Activated CD8-positive, alpha-beta T cell treated with anti-CD3 and anti-CD28 coated beads, Interleukin-2, amount 10 ng/mL, durations not matched to agents 7 days and 5 days (primary cell): ENCODE data around the gene GNA12. TPM values are rescaled to one million over a fixed set of nuclear protein-coding genes. Genes with fewer than 3 reads are reported as not detected.

ENCODE experiments used
- ATAC-seq: fragments of 150-1000 bp; cut with Tn5 transposase; one replicate; pipeline ENCODE4 v1.10.0; 2021; ENCODE audit warnings: moderate library complexity
- CTCF ChIA-PET: fragments of 350-600 bp; sonication (Branson Sonifier 250); formaldehyde crosslinking; loops from one replicate; lab custom pipeline; 2021; ENCODE audit warnings: antibody characterized with exemption; lab: Charles Lee
- POLR2A ChIA-PET: fragments of 350-600 bp; sonication (Branson Sonifier 250); formaldehyde crosslinking; loops from one replicate; lab custom pipeline; 2021; ENCODE audit warnings: antibody characterized with exemption; lab: Charles Lee
- DNase-seq: peaks from one replicate; pipeline ENCODE4 v3.0.0-alpha.2; 2020
- H3K27ac Mint-ChIP-seq: one replicate; pipeline ENCODE4 v1.8.0; 2021; ENCODE audit warnings: mild to moderate bottlenecking, mixed read lengths
- H3K27me3 Mint-ChIP-seq: one replicate; pipeline ENCODE4 v1.8.0; 2021; ENCODE audit warnings: low read depth, mixed read lengths
- H3K36me3 Mint-ChIP-seq: one replicate; pipeline ENCODE4 v1.8.0; 2021; ENCODE audit warnings: low read depth, mixed read lengths
- H3K4me1 Mint-ChIP-seq: one replicate; pipeline ENCODE4 v1.8.0; 2021; ENCODE audit warnings: low read depth, mixed read lengths
- H3K4me3 Mint-ChIP-seq: one replicate; pipeline ENCODE4 v1.8.0; 2021; ENCODE audit warnings: mild to moderate bottlenecking, mixed read lengths
- H3K9me3 Mint-ChIP-seq: one replicate; pipeline ENCODE4 v1.8.0; 2022; ENCODE audit warnings: mixed read lengths; ENCODE audit not compliant: insufficient read depth
- total RNA-seq, 2 experiments: library from RNA; stranded (reverse); gene quantifications; one replicate each; pipeline ENCODE4 v1.2.3, GENCODE V29; 2021

GNA12 gene
- total RNA-seq, 2 experiments from 2014 or later: 17.9 to 18.1 TPM

DNA sequence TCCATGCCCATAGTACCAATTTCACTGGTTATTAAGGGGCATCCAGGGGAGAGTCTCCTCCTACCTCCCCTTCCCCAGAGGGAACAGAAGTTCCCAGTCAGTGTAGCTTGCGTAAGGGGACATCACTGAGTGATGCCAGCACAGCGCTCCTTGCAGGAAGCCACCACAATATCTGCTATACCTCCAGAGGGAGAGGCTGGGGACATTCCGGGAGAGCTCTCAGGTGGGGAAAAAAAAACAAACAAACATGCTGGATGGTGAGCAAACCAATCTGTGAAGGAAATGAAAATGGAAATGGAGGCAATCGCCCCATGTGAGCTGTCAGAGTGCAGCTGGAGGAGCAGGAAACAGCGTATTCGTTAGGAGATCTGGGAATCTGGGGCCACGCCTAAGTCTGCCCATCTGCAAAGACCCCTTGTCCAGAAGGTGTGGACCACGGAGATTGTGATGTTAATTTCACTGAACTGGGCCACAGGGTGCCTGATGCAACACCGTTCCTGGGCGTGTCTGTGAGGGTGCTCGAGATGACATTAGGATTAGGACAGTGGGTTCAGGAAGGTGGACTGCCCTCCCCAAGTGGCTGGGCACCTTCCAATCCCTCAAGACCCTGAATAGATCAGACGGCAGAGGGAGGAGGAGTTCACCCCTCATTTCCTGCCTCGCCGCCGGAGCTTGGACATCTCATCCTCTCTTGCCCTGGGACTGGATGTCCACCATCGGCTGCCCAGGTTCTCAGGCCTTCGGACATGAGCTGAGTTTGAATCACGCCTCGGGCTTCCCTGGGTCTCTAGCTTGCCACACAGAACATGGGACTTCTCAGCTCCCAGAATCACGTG lies 30.5 kb downstream of the GNA12 start:
- POLR2A ChIA-PET: no interaction called here
- Mint-ChIP-seq H3K27ac (no peak overlapping the region), H3K9me3 (no peaks in the 10 kb centered on the region), H3K4me1 (no peaks in the 10 kb centered on the region), H3K36me3 (no peaks in the 10 kb centered on the region), H3K27me3 (no peaks in the 10 kb centered on the region), H3K4me3 (no peak overlapping the region)
- CTCF ChIA-PET: interaction anchor here (1.0 kb wide), 1 partner anchor 8 kb away, joined by 3 read pairs; no protein-coding TSS in a partner anchor
- no peak for ATAC-seq
- DNase-seq: no peak

DNA sequence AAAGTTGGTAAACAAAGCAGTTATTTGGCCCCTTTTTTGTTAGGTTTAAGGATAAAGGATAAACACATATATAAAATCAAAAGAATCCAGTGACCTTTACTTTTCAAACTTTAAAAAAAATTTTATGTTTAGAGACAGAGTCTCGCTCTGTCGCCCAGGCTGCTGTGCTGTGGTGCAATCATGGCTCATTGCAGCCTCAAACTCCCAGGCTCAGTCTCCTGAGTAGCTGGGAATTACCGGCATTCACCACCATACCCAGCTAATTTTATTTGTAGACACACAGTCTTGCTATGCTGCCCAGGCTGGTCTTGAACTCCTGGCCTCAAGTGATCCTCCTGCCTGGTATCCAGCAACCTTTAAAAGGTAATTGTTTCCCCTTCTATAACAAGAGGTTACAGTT lies 31.3 kb downstream of the GNA12 start:
- no peak overlapping the region for H3K4me3 Mint-ChIP-seq
- CTCF ChIA-PET: interaction anchor here (1.0 kb wide), 1 partner anchor 9 kb away, joined by 3 read pairs; no protein-coding TSS in a partner anchor

DNA sequence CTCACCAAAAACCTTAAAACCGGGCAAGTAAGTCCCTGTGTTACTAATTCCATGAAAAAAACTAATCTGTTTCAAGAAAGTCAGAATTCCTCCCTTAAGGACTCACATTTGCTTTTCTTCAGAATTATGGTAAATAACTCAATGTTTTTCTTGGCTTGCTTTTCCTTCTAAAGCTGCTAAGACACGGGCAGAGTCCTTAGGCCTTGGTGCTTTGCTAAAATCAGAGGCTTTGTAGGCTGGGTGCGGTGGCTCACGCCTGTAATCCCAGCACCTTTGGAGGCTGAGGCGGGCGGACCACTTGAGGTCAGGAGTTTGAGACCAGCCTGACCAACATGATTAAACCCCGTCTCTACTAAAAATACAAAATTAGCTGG lies 32.0 kb downstream of the GNA12 start:
- POLR2A ChIA-PET: no interaction called here
- ATAC-seq: no peak
- Mint-ChIP-seq H3K4me1 (no peaks in the 10 kb centered on the region), H3K36me3 (no peaks in the 10 kb centered on the region), H3K9me3 (no peaks in the 10 kb centered on the region), H3K4me3 (no peak overlapping the region), H3K27ac (no peak overlapping the region), H3K27me3 (no peaks in the 10 kb centered on the region)
- no peak for DNase-seq
- CTCF ChIA-PET: no interaction called here

More for the DNA sequence above, 31.3 kb downstream of the GNA12 start:
- H3K36me3 Mint-ChIP-seq: no peaks in the 10 kb centered on the region
- H3K27ac Mint-ChIP-seq: no peak overlapping the region
- H3K4me1 Mint-ChIP-seq: no peaks in the 10 kb centered on the region
- no peaks in the 10 kb centered on the region for H3K27me3 Mint-ChIP-seq
- DNase-seq: no peak
- POLR2A ChIA-PET: no interaction called here
- ATAC-seq: no peak
- H3K9me3 Mint-ChIP-seq: no peaks in the 10 kb centered on the region

DNA sequence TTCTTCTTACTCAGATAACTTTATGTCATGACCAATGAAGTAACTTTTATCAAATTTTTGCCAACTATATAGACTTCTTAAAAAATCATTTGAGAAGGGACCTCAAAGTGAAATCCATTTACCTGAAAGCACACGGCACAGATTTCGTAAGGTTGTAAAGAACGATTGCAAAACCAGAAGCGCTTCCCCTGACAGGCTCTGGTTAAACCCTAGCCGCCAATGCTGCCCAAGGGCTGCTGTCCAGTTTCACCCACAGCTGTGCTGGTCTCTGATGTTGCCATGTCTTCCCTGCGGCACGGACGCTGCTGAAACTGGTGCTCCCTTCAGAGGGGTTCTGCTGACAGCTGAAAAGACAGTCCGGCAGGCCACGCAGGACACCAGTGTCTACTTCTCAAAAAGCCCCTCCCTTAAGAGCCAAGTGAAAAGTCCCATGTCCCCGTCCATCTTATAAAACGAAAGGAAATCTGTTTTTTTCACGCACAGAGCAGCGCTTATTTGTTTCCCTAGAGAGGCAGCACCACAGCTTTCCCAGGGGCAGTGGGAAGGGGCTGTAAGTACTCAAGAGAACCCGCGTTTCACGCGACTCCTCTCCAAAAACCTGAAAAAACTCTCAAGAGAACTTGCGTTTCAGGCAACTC lies 32.5 kb downstream of the GNA12 start:
- CTCF ChIA-PET: no interaction called here
- ATAC-seq: no peak
- DNase-seq: no peak
- H3K27ac Mint-ChIP-seq: no peak overlapping the region
- POLR2A ChIA-PET: no interaction called here
- no peaks in the 10 kb centered on the region for H3K27me3 Mint-ChIP-seq
- H3K36me3 Mint-ChIP-seq: no peaks in the 10 kb centered on the region
- H3K4me1 Mint-ChIP-seq: no peaks in the 10 kb centered on the region
- no peak overlapping the region for H3K4me3 Mint-ChIP-seq
- H3K9me3 Mint-ChIP-seq: no peaks in the 10 kb centered on the region

DNA sequence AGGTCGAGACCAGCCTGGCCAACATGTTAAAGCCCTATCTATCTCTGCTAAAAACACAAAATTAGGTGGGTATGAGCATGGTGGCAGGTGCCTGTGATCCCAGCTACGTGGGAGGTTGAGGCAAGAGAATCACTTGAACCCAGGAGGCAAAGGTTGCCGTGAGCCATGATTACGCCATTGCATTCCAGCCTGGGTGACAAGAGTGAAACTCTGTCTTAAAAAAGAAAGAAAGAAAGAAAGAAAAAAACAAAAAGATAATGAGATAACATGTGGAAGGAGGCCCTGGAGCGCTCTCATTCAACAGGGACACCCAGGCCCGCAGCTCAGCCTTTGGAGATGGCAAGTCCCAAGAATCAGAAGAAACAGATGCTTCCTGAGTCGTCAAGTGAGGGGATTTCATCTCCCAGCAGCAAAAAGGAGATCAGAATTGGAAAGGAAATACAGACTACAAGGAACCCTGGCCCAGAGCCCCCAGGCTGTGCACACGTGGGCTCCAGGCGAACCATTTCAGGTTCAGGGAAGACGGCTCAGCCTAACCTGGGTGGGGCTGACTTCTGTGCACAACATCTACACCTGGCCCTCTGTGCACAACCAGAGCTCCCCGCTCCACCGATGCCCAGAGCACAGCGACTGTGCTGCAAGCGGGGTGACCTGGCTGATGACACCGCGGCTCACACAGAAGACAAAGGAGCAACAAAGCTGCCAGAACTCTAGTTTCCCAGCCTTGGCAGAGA lies 33.3 kb downstream of the GNA12 start:
- no peaks in the 10 kb centered on the region for H3K36me3 Mint-ChIP-seq
- H3K27me3 Mint-ChIP-seq: no peaks in the 10 kb centered on the region
- ATAC-seq (no peak), DNase-seq (no peak)
- no peaks in the 10 kb centered on the region for H3K9me3 Mint-ChIP-seq
- no peak overlapping the region for H3K4me3 Mint-ChIP-seq
- ChIA-PET POLR2A (no interaction called here), CTCF (no interaction called here)
- H3K4me1 Mint-ChIP-seq: no peaks in the 10 kb centered on the region
- H3K27ac Mint-ChIP-seq: no peak overlapping the region

DNA sequence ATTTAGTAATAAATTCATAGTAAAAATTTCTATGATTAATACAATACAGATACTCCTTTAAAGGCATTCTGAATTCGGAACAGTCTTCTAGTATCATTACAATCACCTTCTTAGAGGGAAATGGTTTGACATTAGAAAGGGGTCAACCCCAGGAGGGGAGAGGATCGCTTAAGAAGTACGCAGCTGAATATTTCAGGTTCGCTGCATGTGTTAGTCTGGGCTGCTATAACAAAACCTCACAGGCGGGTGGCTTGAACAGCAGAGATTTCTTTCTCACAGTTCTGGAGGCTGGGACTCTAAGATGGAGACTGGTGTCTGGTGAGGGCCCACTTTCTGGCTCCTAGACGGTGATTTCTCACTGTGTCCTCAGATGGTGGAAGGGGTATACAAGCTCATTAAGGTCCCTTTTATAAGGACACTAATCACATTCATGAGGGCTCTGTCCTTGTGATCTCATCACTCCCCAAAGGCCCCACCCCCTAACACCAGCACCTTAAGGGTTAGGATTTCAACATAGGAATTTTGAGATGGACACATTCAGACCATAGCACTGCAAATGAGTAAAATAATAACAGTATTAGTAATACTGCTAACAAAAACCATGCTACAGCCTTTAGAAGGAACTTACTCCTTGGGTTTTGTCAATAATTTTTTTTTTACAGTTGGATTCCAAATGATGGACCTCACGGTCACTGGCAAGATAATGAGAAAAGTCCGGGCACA lies 34.0 kb downstream of the GNA12 start:
- Mint-ChIP-seq H3K36me3 (no peaks in the 10 kb centered on the region), H3K4me3 (no peak overlapping the region), H3K9me3 (no peaks in the 10 kb centered on the region), H3K27ac (no peak overlapping the region), H3K4me1 (no peaks in the 10 kb centered on the region), H3K27me3 (no peaks in the 10 kb centered on the region)
- DNase-seq (no peak), ATAC-seq (no peak)
- ChIA-PET POLR2A (interaction anchor here (1.1 kb wide), 1 partner anchor 22 kb away, joined by 3 read pairs; no protein-coding TSS in a partner anchor), CTCF (no interaction called here)

DNA sequence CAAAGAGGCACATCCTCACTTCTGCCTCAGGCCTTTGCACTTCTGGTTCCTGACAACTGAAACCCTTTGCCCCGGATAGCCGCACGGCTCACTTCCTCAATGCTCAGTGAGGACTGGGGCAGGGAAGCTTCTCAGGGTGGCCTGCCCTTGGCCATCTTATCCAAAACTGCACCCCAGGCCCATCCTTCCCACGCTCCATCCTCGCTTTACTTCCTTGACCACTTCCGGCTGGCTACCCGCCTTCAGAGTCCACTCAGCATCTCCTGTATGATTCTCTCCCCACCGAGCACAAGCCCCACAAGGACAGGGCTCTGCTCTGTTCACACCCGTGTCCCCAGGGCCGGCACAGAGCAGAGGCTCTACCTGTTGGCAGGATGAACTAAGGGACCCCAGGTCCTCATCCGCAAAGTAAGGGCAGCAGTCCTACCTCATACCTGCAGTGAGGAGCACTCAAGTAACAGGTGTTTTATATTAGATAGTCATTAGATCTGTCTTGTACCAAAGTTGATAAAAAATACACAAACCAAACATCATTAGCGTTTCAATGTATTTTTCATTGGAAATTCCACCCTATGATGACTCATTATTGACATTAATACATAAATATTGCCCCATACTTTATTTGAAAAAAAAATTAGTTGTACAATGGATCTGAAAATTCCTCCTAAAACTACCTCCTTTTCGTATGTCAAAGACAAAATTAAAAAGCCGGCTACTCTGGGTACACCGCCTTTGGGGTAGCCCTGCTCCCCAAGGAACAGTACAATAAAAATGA lies 35.0 kb downstream of the GNA12 start:
- ChIA-PET POLR2A (interaction anchor here (1.1 kb wide), 1 partner anchor 21 kb away, joined by 3 read pairs; no protein-coding TSS in a partner anchor), CTCF (no interaction called here)
- Mint-ChIP-seq H3K36me3 (no peaks in the 10 kb centered on the region), H3K4me3 (no peak overlapping the region), H3K9me3 (no peaks in the 10 kb centered on the region), H3K27ac (no peak overlapping the region), H3K4me1 (no peaks in the 10 kb centered on the region), H3K27me3 (no peaks in the 10 kb centered on the region)
- DNase-seq (no peak), ATAC-seq (no peak)

DNA sequence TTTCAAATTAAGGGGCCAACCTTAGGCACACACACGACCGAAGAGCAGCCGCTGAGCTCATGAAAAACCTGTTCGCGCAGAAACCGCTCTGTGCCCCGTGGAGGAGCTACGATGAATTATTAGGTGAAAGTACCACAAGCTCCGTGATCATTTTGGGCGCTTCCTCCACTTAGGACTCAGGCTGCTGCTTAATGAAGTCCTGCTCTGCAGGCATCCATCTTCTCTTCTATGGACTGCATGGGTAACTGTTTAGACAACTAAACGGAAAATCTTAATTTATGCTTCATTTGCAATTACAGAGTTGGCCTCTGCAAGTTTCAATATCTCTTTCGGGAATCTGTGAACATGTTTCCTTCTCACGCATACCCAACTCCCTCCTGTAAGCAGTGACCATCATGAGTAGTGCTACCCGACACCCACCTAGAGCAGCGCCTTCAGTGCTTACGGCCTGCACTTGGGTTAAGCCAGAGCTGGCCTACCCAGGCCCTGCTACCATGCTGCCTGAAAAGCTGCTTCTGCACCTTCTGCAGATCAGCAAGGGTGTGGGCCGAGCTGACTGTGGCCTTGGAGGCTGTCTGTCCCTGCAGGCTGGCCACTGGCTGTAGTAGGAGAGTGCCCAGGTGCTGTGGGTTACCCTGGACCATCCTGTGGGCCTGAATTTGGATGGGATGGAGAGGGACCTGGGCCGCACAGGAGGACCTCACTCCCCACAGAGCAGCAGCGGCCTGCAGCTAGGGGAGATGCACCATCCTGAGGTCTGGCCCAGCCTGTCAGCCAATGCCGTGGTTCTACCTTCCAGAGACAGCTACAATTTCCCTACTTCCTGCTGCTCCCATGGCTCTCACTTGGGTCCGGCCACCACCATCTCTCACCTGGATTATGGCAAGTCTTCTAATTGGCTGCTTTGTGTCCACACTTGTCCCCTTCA lies 36.0 kb downstream of the GNA12 start:
- Mint-ChIP-seq H3K4me3 (no peak overlapping the region), H3K27me3 (no peaks in the 10 kb centered on the region), H3K4me1 (no peaks in the 10 kb centered on the region), H3K27ac (no peak overlapping the region), H3K9me3 (no peaks in the 10 kb centered on the region), H3K36me3 (no peaks in the 10 kb centered on the region)
- ATAC-seq: no peak
- POLR2A ChIA-PET: no interaction called here
- DNase-seq: no peak
- CTCF ChIA-PET: no interaction called here

DNA sequence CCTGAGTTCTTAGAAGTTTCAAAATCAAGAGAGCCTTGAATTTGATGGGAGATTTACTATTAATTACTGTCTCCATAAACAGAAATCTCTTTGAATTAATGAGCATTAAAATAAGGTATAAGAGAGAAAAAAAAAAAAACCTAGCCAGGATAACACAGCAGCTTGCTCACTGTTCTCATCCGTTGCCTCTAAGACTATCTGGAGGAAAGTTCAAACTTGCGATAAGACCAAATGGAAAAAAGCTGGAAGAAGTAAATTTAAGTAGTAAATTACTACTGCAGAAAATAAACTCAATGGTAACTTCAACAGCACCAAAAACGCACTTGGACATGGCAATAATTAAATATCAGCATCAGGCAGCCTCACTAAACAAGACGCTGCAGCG lies 36.7 kb downstream of the GNA12 start:
- ChIA-PET CTCF (no interaction called here), POLR2A (no interaction called here)
- Mint-ChIP-seq H3K9me3 (no peaks in the 10 kb centered on the region), H3K4me3 (no peak overlapping the region), H3K36me3 (no peaks in the 10 kb centered on the region), H3K27me3 (no peaks in the 10 kb centered on the region), H3K27ac (no peak overlapping the region), H3K4me1 (no peaks in the 10 kb centered on the region)
- DNase-seq: no peak
- no peak for ATAC-seq

DNA sequence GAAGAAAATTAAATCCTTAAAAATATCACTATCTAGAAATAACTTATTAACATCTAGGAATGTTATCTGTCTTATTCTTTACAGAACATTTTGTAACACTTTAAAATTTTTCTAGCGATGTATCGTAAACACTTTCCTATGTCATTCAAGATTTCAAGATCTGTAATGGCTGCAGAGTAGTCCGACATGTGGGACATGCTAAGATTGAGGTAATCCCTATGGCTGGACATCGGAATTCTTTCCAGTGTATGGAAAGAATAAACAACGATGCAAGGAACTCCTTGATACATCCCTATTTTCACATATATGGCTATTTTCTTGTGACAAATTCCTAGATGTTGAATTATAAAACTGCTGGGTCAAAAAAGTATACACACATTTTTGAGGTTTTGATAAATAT lies 37.5 kb downstream of the GNA12 start:
- no peaks in the 10 kb centered on the region for H3K36me3 Mint-ChIP-seq
- ATAC-seq (no peak), DNase-seq (no peak)
- ChIA-PET CTCF (no interaction called here), POLR2A (no interaction called here)
- H3K4me3 Mint-ChIP-seq: no peak overlapping the region
- H3K27ac Mint-ChIP-seq: no peak overlapping the region
- H3K4me1 Mint-ChIP-seq: peaks cover 4% of the 10 kb centered on the region
- no peaks in the 10 kb centered on the region for H3K27me3 Mint-ChIP-seq
- no peaks in the 10 kb centered on the region for H3K9me3 Mint-ChIP-seq
